PC-3 (cell line): ENCODE results near the gene PTGER4. TPM values are rescaled to one million over a fixed set of nuclear protein-coding genes. Genes with fewer than 3 reads are reported as not detected.

Experiments
- ATAC-seq: fragments of 200-7000 bp; cut with Tn5 transposase; 2 replicates; pipeline ENCODE4 v1.9.1; 2020; ENCODE audit warnings: mild to moderate bottlenecking, moderate library complexity
- BruUV-seq: library from RNA; stranded (reverse); fragments of 400-500 nt; replicated peaks from 2 replicates; lab custom pipeline; 2021; lab: Mats Ljungman, UMichigan
- CTCF ChIA-PET: fragments of 300-600 bp; sonication (Branson Sonifier 250); formaldehyde crosslinking; loops from one replicate; lab custom pipeline; 2022; ENCODE audit warnings: antibody characterized with exemption; lab: Charles Lee
- POLR2A ChIA-PET: fragments of 300-600 bp; sonication (Branson Sonifier 250); formaldehyde crosslinking; loops from one replicate; lab custom pipeline; 2022; ENCODE audit warnings: antibody characterized with exemption; ENCODE audit not compliant: unreplicated experiment; lab: Charles Lee
- DNase-seq: peaks from one replicate; pipeline ENCODE4 v3.0.0-alpha.2; 2015
- H2AFZ ChIP-seq: fragments of 300-600 bp; sonication (generic); 2 replicates; pipeline ENCODE4 v1.6.0; 2016; ENCODE audit warnings: antibody characterized with exemption, low read length
- H3F3A ChIP-seq: fragments of 300-600 bp; sonication (generic); one replicate; pipeline ENCODE4 v1.6.0; 2017; ENCODE audit warnings: antibody characterized with exemption, low read length, control low read depth, mild to moderate bottlenecking; ENCODE audit not compliant: unreplicated experiment
- H3K27ac ChIP-seq: fragments of 300-600 bp; sonication (generic); 2 replicates; pipeline ENCODE4 v1.5.1; 2016; ENCODE audit warnings: mild to moderate bottlenecking, low read length
- H3K27me3 ChIP-seq: fragments of 300-600 bp; sonication (generic); 2 replicates; pipeline ENCODE4 v1.6.1; 2016; ENCODE audit warnings: low read length, mixed read lengths
- H3K36me3 ChIP-seq: fragments of 300-600 bp; sonication (generic); 2 replicates; pipeline ENCODE4 v1.6.1; 2016; ENCODE audit warnings: low read depth, mixed run types, low read length, mixed read lengths
- H3K4me1 ChIP-seq: fragments of 300-600 bp; sonication (generic); 2 replicates; pipeline ENCODE4 v1.5.1; 2016; ENCODE audit warnings: low read length; ENCODE audit not compliant: insufficient read depth
- H3K4me2 ChIP-seq: fragments of 300-600 bp; sonication (generic); 2 replicates; pipeline ENCODE4 v1.6.0; 2016; ENCODE audit warnings: low read length
- H3K4me3 ChIP-seq: fragments of 300-600 bp; sonication (generic); 2 replicates; pipeline ENCODE4 v1.5.1; 2016; ENCODE audit warnings: mild to moderate bottlenecking, low read length, mixed read lengths
- H3K79me2 ChIP-seq: fragments of 300-600 bp; sonication (generic); 2 replicates; pipeline ENCODE4 v1.6.1; 2017; ENCODE audit warnings: low read length, mixed read lengths
- H3K9ac ChIP-seq: fragments of 300-600 bp; sonication (generic); 2 replicates; pipeline ENCODE4 v1.6.0; 2016; ENCODE audit warnings: mild to moderate bottlenecking, low read length
- H3K9me2 ChIP-seq: fragments of 300-600 bp; sonication (generic); replicated peaks from 2 replicates; pipeline ENCODE4 v1.6.1; 2016; ENCODE audit warnings: mixed run types, low read length, mixed read lengths
- H3K9me3 ChIP-seq: fragments of 300-600 bp; sonication (generic); 2 replicates; pipeline ENCODE4 v1.6.1; 2016; ENCODE audit warnings: low read length, mixed read lengths
- H4K20me1 ChIP-seq: fragments of 300-600 bp; sonication (generic); 2 replicates; pipeline ENCODE4 v1.6.1; 2016; ENCODE audit warnings: low read length, mixed read lengths
- EZH2 ChIP-seq: fragments of 300-600 bp; sonication (generic); IDR thresholded peaks from one replicate; pipeline ENCODE4 v1.6.1; 2017; ENCODE audit warnings: antibody characterized with exemption, mild to moderate bottlenecking, low read length; ENCODE audit not compliant: unreplicated experiment
- EZH2phosphoT487 ChIP-seq: fragments of 300-600 bp; sonication (generic); IDR thresholded peaks from 2 replicates; pipeline ENCODE4 v1.6.1; 2018; ENCODE audit warnings: mild to moderate bottlenecking, antibody characterized with exemption, low read length, borderline replicate concordance
- intact Hi-C: fragments of 100-400 bp; cut with micrococcal nuclease; formaldehyde crosslinking; loops from 2 replicates; pipeline ENCODE4 v1.9.0; 2023
- total RNA-seq: library from RNA; depleted of rRNA; stranded (reverse); fragments of >200 nt; gene quantifications from 2 replicates; pipeline ENCODE4 v1.2.3, GENCODE V29; 2014
- TF ChIP-seq, protein P1 (sequence below): fragments of 300-600 bp; sonication (generic); conservative IDR thresholded peaks from 2 replicates; pipeline ENCODE4 v1.5.1; 2017; ENCODE audit warnings: antibody characterized with exemption, low read depth, mild to moderate bottlenecking, low read length

Gene PTGER4
- total RNA-seq, 1 experiment from 2014 or later: 49.5 TPM

GRCh38 chr5:40656766-40657165, 22.9 kb upstream of the PTGER4 start:
- H3K27me3 ChIP-seq: no peaks in the 10 kb centered on the region
- H3F3A ChIP-seq: no peaks in the 10 kb centered on the region
- H3K9me2 ChIP-seq: no peaks in the 10 kb centered on the region
- H3K27ac ChIP-seq: no peak overlapping the region
- no peaks in the 10 kb centered on the region; the same call in 1 of the 2 replicates for H3K4me1 ChIP-seq
- no peaks in the 10 kb centered on the region for H3K79me2 ChIP-seq
- no peaks in the 10 kb centered on the region for H4K20me1 ChIP-seq
- ChIA-PET CTCF (no interaction called here), POLR2A (no interaction called here)
- BruUV-seq: no TSS peak
- no peak overlapping the region for H3K9ac ChIP-seq
- H3K4me2 ChIP-seq: no peak overlapping the region
- no peak overlapping the region for H3K4me3 ChIP-seq
- no peaks in the 10 kb centered on the region for H3K36me3 ChIP-seq
- intact Hi-C loops: no loop called here
- DNase-seq (no peak), ATAC-seq (no peak)
- H3K9me3 ChIP-seq: no peaks in the 10 kb centered on the region
- no peak overlapping the region for H2AFZ ChIP-seq
- TF ChIP-seq, protein P1, sequence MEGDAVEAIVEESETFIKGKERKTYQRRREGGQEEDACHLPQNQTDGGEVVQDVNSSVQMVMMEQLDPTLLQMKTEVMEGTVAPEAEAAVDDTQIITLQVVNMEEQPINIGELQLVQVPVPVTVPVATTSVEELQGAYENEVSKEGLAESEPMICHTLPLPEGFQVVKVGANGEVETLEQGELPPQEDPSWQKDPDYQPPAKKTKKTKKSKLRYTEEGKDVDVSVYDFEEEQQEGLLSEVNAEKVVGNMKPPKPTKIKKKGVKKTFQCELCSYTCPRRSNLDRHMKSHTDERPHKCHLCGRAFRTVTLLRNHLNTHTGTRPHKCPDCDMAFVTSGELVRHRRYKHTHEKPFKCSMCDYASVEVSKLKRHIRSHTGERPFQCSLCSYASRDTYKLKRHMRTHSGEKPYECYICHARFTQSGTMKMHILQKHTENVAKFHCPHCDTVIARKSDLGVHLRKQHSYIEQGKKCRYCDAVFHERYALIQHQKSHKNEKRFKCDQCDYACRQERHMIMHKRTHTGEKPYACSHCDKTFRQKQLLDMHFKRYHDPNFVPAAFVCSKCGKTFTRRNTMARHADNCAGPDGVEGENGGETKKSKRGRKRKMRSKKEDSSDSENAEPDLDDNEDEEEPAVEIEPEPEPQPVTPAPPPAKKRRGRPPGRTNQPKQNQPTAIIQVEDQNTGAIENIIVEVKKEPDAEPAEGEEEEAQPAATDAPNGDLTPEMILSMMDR: no peak
- TF ChIP-seq EZH2phosphoT487 (no peak), EZH2 (no peak)

DNA sequence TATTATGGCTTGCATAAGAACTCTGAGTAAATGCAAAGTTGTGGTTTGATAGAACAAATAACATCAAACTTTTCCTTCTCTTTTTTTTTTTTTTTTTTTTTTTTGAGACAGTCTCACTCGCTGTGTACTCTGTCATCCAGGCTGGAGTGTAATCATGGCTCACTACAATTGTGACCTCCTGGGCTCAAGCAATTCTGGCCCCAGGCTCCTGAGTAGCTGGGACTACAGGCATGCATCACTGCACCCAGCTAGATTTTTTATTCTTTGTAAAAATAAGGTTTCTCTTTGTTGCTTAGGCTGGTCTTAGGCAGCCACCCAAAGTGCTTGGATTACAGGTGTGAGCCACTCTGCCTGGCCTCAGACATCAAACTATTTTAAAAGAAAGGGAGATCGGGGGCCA, 19.0 kb upstream of the PTGER4 start:
- H3K4me1 ChIP-seq: no peaks in the 10 kb centered on the region
- no peaks in the 10 kb centered on the region for H3F3A ChIP-seq
- H3K27me3 ChIP-seq: no peaks in the 10 kb centered on the region
- no peaks in the 10 kb centered on the region for H3K79me2 ChIP-seq
- TF ChIP-seq EZH2: no peak
- TF ChIP-seq EZH2phosphoT487: no peak
- TF ChIP-seq, protein P1: no peak
- no peak overlapping the region for H3K4me2 ChIP-seq
- DNase-seq (no peak), ATAC-seq (no peak)
- H3K9me2 ChIP-seq: no peaks in the 10 kb centered on the region
- CTCF ChIA-PET: no interaction called here
- POLR2A ChIA-PET: no interaction called here
- no peak overlapping the region for H3K4me3 ChIP-seq
- no peak overlapping the region for H3K27ac ChIP-seq
- no peaks in the 10 kb centered on the region for H4K20me1 ChIP-seq
- H3K9ac ChIP-seq: no peak overlapping the region
- H3K36me3 ChIP-seq: no peaks in the 10 kb centered on the region
- intact Hi-C loops: no loop called here
- no peak overlapping the region for H2AFZ ChIP-seq
- no peaks in the 10 kb centered on the region for H3K9me3 ChIP-seq
- BruUV-seq: no TSS peak

- TF ChIP-seq EZH2 (no peak), EZH2phosphoT487 (no peak)
- peak; percentile 35; the same call in 1 of the 2 replicates for ATAC-seq
- Histone ChIP-seq H3K9me3 (no peaks in the 10 kb centered on the region), H3K79me2 (no peaks in the 10 kb centered on the region), H3K4me1 (peaks cover 12% of the 10 kb centered on the region), H3K4me3 (no peak overlapping the region), H3K27ac (no peak overlapping the region), H3F3A (no peaks in the 10 kb centered on the region), H2AFZ (no peak overlapping the region), H3K36me3 (no peaks in the 10 kb centered on the region), H3K4me2 (no peak overlapping the region), H3K9me2 (no peaks in the 10 kb centered on the region), H4K20me1 (no peaks in the 10 kb centered on the region), H3K27me3 (no peaks in the 10 kb centered on the region), H3K9ac (no peak overlapping the region)
- intact Hi-C loops: no loop called here
- DNase-seq: no peak
- no TSS peak for BruUV-seq
- CTCF ChIA-PET: no interaction called here
- POLR2A ChIA-PET: interaction anchor here (0.6 kb wide), 1 partner anchor 12 kb away, joined by 4 read pairs; no protein-coding TSS in a partner anchor
These were observed 13.9 kb upstream of the PTGER4 start for GRCh38 chr5:40665635-40666298.
